NCI-H1417 treated with DMSO at 0.1 percent for 48 hours (cell line): ENCODE measurements around the gene RNF168.
"Not testable (repeated sequence)": the region's sequence is repeated elsewhere in the genome, so short reads cannot be mapped to it uniquely, and the experiment has no call there.

Source experiments
- DNase-seq: peaks from one replicate; lab custom pipeline; 2025; lab: John Stamatoyannopoulos, UW

Gene RNF168

GRCh38 chr3:196514913-196515621 is 11.5 kb upstream of the RNF168 start, which contains the start of gene SMCO1:
SMCO1 (minus strand) TSS chr3:196515346; CDS start chr3:196515209, 137 bp downstream.
- DNase-seq, result no peak

GRCh38 chr3:196514350-196514716 is 10.8 kb upstream of the RNF168 start:
- no peak for DNase-seq

DNA sequence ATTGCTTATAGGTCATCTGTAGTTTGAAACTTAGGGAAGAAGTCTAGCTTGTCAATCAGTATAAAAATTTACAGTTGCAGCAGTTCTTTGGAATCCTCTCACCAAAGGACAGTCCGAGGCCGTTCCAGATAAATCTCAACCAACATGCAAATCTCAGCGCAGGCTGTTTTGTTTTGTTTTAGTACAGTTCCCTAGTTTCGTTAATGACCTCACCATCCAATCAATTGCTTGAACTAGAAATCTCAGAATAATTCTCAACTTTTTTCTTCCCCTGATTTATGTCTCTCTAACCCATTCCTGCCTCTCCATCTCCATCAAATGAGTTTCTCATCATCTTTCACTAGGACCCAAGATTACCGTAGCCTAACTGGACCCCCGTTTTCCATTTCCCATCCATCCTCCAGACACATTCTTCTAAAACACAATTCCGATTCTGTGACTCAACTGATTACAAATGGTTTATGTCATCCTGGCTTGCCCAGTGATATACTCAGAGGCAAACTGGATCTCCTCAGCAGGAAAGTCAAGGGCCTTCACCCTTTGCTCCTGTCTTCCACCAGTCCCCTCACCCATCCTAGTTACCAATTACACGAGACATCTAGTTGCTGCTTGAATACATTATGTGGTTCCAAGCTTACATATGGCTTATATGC is 10.3 kb upstream of the RNF168 start:
- no peak for DNase-seq

GRCh38 chr3:196511646-196512425 is 8.3 kb upstream of the RNF168 start:
- not testable (repeated sequence) for DNase-seq

DNA sequence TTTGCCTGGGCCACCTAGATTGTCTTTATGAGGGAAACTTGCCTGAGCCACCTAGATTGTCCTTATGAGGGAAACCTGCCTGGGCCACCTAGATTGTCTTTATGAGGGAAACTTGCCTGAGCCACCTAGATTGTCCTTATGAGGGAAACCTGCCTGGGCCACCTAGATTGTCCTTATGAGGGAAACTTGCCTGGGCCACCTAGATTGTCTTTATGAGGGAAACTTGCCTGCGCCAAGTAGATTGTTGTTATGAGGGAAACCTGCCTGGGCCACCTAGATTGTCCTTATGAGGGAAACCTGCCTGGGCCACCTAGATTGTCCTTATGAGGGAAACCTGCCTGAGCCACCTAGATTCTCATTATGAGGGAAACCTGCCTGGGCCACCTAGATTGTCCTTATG is 7.5 kb upstream of the RNF168 start:
- not testable (repeated sequence) for DNase-seq

- no peak for DNase-seq
Observed at GRCh38 chr3:196506687-196507086, 3.1 kb upstream of the RNF168 start.

DNA sequence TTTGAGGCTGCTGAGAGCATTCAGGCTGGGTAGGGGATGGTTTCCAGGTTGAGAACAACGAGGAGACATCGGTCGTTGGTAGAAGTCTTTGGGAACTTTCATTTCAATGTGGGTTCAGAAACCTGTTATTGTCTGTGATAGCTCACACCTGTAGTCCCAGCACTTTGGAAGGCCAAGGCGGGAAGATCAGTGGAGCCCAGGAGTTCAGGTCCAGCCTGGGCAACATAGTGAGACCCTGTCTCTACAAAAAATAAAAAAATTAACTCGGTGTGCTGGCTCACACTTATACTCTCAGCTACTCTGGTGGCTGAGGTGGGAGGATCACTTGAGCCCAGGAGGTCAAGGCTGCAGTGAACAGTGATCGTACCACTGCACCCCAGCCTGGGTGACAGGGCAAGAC is 988 bp upstream of the RNF168 start:
- no peak for DNase-seq

- DNase-seq, result not testable (repeated sequence)
Observed at GRCh38 chr3:196504077-196504398, 470 bp upstream of the RNF168 start.

GRCh38 chr3:196502775-196503195 is 783 bp downstream of the RNF168 start:
- DNase-seq, result no peak

DNA sequence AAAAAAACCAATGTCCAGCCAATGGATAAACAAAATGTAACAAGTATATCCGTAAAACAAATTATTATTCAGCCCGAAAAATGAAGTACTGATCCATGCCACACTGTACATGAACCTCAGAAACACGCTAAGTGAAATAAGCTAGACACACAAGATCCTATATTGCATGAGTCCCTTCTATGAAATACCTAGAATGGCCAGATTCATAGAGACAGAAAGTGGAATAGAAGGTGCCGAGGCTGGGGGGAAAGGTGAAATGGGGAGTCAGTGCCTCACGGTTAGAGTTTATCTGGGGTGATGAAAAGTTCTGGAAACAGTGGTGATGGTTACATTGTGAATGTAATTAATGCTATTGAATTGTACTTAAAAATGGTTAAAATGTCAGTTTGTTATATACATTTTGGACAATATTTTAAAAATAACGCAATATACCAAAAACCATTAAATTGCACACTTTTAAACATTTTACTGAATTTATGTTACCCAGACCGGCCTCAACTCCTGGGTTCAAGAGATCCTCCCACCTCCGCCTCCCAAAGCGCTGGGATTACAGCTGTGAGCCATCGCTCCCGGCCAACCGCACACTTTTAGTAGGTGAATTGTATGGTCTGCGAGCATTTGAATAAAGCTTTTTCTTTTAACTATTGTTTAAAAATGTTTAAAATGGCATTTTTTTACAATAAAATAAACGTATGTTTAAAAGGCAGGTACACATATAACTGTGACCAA is 2.1 kb downstream of the RNF168 start:
- no peak for DNase-seq

DNA sequence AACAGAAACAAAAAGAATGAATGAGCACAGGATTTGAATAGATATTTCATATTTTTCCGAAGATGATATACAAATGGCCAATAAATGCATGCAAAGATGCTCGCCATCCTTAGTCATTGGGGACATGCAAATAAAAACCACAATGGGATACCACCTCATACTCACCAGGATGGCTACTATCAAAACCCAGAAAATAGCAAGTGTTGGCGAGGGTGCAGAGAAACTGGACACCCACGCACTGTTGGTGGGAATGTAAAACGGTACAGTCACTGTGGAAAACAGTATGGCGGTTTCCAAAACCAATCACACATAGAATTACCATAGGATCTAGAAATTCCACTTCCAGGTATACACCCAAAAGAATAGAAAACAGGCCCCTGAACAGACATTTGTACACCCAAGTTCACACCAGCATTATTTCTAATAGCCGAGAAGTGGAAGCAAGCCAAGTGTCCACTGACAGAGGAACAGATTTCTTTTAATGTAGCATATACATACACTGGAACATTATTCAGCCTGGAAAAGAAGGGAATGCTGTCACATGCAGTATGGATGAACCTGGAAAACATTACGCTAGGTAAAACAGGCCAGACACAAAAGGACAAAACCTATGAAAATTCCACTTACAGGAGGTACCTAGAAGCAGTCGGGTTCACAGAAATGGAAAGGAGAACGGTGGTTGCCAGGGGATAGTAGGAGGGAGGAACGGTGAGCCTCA is 3.6 kb downstream of the RNF168 start:
- DNase-seq, result no peak

DNA sequence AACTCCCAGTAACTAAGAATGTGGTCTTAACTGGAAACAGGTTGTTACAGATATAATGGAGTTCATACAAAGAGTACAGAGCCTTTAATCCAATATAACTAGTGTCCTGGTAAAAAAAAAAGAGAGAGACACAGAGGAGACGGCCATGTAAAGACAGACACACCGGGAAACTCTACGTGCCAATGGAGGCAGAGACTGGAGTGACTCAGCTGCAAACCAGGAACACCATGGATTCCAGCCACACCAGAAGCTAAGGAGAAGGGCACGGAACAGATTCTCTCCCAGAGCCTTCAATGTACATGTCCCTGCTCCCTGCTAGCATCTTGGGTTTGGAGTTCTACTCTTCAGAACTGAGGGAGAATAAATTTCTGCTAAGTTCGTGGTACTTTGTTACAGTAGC is 4.5 kb downstream of the RNF168 start:
- DNase-seq, result no peak

DNA sequence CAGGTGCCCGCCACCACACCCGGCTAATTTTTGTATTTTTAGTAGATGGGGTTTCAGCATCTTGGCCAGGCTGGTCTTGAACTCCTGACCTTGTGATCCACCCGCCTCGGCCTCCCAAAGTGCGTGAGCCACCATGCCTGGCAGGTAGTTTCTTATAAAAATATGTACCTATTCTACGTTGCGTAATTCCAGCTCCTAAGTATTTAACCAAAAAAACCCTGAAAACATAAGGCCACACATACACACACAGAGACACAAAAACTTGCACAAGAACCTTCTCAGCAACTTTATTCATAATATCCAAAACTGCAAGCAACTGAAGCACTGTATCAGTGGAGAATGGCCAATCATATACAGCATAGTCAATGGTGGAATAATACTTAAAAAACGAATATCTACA is 5.3 kb downstream of the RNF168 start:
- DNase-seq, result no peak

DNA sequence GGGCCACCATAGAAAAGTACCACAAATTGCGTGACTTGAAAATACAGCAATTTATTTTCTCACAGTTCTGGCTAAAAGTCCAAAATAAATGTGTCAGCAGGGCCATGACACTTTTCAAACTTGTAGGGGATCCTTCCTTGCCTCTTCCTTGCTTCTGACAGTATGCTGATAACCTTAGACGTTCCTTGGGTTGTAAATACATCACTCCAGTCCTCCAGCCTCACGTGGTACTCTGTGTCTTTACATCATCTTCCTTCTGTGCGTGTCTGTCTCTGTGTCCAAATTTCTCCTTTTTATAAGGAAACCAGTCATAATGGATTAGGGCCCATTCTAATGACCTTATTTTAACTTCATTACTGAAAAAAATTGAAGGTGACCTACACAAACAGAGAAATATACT is 7.4 kb downstream of the RNF168 start:
- DNase-seq, result no peak

DNA sequence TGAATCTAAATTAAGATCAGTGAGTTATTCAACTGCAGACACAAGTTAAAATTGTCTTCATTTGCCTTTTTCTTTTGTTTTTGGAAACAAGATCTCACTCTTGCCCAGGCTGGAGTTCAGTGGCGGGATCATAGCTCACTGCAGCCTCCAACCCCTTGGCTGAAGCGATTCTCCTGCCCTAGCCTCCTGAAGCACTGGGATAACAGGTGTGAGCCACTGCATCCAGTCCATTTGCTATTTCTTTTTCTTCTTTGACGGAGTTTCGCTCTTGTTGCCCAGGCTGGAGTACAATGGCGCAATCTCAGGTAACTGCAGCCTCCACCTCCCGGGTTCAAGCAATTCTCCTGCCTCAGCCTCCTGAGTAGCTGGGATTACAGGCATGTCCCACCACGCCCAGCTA is 10.3 kb downstream of the RNF168 start:
- no peak for DNase-seq

- no peak for DNase-seq
Observed at GRCh38 chr3:196492080-196492479, 11.5 kb downstream of the RNF168 start.

DNA sequence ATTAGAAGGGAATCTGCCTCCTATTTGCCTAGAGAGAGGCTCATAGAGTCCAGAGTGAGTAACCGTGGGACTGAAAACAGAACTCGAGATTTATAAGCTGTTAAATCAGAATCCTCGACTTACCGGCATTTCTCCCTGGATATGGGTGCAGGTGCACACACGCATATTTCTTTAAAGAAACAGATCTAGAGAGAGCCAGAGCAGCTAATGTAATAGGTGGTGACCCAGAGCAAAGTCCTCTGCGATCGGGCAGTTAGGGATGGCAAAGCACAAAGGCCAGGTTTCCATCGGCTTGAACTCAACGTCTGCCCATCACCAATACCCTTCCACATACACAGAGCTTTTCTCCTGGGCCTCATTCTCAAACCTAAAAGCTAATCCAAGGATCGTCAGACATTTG is 13.8 kb downstream of the RNF168 start:
- DNase-seq, result no peak

DNA sequence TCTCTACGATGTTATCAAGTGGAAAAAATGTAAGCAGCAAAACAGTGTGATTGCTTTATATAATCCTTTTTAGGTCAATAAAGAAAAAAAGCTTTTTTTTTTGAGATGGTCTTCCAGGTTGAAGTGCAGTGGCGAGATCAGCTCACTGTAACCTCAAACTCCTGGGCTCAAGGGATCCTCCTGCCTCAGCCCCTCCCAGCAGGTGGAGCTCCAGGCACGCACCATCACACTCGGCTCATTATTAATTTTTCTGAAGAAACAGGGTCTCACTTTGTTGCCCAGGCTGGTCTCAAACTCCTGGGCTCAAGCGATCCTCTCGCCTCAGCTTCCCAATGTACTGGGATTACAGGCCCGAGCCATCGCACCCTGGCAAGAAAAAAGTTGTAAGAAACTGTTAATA is 17.3 kb downstream of the RNF168 start:
- no peak for DNase-seq

DNA sequence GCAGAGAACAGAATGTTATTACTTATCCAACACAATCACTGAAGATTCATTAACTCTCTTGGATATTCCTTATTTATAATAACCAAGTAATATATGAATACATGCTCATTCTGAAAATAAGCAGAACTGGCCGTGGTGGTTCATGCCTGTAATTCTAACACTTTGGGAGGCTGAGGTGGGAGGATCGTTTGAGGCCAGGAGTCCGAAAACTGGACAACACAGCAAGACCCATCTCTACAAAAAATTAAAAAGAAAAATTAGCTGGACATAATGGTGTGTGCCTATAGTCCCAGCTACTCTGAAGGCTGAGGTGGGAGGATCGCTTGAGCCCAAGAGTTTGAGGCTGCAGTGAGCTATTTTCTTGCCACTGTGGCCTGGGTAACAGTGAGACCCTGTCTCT is 25.9 kb downstream of the RNF168 start:
- DNase-seq, result no peak

GRCh38 chr3:196472286-196472685 is 31.3 kb downstream of the RNF168 start:
- no peak for DNase-seq

DNA sequence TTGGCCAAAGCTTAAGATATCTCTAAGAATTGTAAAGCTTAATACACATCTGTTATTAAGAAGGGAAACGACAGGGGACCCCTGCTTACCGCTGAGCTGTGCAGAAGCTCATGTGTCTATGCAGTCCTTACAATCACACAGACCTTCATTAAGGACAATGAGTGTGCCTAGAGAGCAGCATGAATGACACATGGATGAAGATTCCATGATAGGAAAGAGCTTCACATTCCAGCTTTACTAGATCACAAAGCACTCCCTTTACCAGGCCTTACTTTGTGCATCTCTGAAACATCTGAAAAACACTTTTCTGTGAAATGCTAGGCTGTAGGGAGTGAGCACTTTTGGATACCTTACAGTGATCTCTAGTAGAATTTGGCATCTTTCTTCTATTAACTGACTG is 32.0 kb downstream of the RNF168 start:
- DNase-seq, result no peak

DNA sequence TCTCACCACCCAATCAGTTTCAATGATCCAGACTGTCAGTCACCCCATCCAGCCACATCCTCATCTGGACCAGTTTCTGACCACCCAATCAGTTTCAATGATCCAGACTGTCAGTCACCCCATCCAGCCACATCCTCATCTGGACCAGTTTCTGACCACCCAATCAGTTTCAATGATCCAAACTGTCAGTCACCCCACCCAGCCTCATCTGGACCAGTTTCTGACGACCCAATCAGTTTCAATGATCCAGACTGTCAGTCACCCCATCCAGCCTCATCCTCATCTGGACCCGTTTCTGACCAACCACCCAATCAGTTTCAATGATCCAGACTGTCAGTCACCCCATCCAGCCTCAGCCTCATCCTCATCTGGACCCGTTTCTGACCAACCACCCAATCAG is 33.4 kb downstream of the RNF168 start:
- DNase-seq, result not testable (repeated sequence)
